Stimulated activated CD4-positive, alpha-beta T cell treated with anti-CD3 and anti-CD28 coated beads, TNF-alpha, amount 100 ng/mL, for 4 hours (primary cell): Measurements from ENCODE around the gene BMP3.
"Not testable (repeated sequence)": the region's sequence is repeated elsewhere in the genome, so short reads cannot be mapped to it uniquely, and the experiment has no call there.

Source experiments
- DNase-seq, 3 experiments: peaks; one replicate each; pipeline ENCODE4 v3.0.0-alpha.2; 2020; ENCODE audit warnings: low read depth in 3 of 3

The BMP3 gene

DNA sequence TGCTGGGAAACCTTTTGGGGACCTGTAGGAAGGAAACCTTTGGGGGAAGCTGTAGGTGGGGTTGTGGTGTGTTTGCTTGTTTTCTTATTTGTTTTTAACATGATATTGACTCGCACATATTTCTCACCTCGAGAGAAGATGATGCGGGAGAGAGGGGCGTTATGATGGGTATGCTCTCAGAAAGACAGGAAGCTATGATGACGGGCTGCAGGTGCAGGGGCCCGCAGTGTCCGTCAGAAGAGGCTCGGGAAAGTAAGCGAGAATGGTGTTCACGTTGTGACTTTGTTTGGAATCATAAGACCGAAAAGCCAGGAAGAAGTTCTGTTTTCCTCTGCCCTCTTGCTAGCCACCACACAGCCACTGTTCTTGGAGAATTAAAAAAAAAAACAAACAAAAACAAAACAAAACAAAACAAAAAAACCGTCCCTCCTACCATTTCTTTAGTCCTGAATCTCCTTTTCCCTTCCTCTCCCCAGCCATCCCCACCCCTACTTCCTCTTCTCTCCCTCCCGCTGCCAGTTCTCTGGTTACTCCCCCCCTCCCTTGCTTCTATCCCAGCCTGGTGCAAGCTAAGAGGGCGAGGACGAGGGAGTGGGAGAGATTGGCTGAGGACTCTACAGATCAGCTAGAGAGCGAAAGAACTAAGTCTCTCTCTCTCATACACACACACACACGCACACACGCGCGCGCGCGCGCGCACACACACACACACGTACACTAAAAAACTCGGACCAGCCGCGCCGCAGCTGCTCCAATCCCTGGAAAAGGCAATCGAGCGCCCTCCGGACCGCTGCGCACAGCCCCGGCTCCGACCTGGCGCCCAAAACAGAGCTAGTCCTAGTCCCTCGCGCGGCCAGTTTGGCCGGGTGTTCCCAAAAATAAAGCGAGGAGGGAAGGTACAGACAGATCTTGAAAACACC is at the start of gene BMP3:
Gene BMP3, plus strand, starts transcription at position 648 of the 920 bp plus-strand sequence. CDS start 577 bp downstream, outside the sequence.
- no peak for DNase-seq

- DNase-seq, result no peak
Measured at GRCh38 chr4:80986011-80986410, 44.5 kb upstream of the BMP3 start.

- DNase-seq, result no peak
Measured at GRCh38 chr4:80989921-80990544, 40.5 kb upstream of the BMP3 start.

DNA sequence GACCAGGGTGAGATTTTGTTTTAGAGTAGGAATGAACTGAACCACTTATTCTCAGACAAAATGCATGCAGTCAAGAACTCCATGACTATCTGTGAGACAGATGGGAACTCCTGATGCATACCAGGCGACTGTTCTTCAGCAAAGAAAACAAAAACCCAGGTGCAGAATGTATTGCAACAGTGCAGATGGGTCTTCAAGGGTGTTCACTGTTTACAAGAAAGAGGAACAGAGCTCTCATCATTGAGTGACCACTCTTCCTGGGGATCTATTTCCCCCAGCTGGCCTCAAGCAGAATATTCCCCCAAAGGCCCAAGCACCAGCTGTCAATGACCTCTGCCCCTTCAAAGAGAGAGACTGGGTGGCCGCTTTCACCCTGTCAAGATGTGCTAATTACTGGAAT is 39.7 kb upstream of the BMP3 start:
- DNase-seq, result no peak

DNA sequence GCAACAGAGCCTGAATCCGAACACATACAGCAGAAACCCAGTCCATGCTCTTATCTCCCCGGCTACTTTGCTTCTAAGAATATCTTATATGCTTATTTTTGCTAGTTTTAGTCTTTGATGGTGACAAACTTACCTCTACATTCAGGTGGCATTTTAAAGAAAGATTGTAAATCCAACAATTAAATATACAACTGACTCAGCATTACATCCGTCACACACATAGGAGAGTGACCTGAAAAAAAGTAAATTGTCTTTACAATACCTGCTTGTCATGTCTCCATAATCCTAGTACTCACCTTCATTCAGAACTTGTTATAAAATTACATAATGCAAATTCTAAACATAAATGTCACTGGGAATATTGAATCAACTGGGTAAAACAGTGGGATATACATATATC is 30.6 kb upstream of the BMP3 start:
- DNase-seq, result no peak

GRCh38 chr4:81003597-81004111 is 26.9 kb upstream of the BMP3 start:
- no peak for DNase-seq

DNA sequence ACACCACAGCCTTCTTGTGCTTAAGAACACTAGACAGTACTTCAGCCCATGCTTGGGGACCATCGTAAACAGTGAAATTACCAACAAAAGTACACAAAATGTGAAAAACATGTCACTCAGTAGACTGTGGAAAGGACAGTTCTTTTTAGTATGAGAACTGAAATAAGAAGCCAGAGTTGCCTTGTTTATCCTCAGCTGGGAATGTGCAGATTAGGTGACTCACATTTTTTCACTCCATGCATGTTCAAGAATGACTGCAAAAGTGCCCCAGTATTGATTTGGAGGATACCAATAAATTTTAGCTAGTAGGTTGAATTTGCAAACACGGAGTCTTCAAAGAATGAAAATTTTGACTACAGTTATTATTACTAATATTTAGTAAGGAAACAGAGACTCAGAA is 23.1 kb upstream of the BMP3 start:
- DNase-seq, result no peak

GRCh38 chr4:81016566-81016965 is 13.9 kb upstream of the BMP3 start:
- not testable (repeated sequence) for DNase-seq

GRCh38 chr4:81019006-81019405 is 11.5 kb upstream of the BMP3 start:
- no peak for DNase-seq

GRCh38 chr4:81021142-81021944 is 9.2 kb upstream of the BMP3 start:
- no peak for DNase-seq

DNA sequence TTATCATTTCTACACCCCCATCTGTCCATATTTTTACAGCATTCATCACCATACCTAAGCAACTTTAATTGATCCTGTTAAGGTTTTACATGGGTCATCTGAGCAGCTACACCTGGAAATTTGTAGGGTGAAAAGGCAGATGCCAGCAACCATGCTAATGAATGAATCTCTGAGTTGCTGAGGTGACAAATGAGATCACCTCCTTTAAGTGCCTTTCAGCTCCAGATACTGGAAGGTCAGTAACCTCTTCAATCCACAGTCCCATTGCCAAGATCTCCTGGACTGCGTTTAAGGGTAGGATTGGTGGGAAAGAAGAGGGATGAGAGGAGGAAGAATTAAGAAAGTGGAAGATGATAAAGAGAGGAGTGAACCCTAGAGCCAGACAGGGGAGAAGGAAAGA is 8.5 kb upstream of the BMP3 start:
- no peak for DNase-seq

- DNase-seq, result no peak
Measured at GRCh38 chr4:81023484-81023883, 7.0 kb upstream of the BMP3 start.

DNA sequence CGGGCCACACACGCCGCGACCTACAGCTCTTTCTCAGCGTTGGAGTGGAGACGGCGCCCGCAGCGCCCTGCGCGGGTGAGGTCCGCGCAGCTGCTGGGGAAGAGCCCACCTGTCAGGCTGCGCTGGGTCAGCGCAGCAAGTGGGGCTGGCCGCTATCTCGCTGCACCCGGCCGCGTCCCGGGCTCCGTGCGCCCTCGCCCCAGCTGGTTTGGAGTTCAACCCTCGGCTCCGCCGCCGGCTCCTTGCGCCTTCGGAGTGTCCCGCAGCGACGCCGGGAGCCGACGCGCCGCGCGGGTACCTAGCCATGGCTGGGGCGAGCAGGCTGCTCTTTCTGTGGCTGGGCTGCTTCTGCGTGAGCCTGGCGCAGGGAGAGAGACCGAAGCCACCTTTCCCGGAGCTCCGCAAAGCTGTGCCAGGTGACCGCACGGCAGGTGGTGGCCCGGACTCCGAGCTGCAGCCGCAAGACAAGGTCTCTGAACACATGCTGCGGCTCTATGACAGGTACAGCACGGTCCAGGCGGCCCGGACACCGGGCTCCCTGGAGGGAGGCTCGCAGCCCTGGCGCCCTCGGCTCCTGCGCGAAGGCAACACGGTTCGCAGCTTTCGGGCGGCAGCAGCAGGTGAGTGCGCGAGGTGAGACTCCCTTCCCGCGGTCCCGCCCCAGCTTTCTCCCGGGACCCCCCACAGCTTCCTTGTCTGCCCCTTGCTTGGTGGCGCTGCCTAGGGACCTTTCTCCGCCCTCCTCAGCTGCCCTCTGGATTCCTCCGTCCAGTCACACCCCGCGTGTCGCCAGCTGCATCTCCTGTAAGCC is 678 bp downstream of the BMP3 start:
- DNase-seq, result no peak

DNA sequence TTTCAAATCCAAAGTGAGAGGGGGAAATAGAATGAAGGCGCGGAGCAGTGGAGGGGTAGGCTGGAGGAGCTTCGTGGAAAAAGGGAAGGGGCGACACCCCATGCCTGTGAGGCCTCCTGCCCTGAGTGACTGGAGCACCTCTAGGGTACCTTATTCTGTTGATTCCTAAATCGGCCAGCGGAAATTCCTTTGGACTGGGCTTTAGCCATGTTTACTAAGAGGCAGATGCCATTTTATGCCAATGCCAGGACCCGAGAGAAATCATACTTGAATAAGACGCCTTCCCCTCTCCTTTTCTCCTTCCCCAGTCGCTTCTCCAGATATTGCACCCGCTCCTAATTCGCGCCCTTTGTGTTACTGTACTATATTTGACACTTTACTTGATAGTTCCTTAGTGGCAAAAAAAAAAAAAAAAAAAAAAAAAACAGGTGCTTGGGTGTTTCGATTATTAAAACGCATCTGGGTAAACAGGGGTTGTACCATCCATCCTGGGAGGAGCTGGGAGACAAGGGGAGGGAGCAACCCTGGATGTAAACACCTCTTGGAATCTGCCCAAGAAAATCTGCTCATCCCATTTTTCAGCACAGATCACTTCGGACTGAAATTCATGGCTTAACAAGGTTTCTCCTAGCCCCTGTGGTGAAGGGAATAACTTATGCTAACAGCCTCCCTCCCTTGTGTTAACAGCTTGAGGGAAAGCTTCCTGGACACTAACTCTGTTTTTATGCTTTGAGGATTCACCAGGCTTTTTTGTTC is 1.5 kb downstream of the BMP3 start:
- DNase-seq, result no peak

DNA sequence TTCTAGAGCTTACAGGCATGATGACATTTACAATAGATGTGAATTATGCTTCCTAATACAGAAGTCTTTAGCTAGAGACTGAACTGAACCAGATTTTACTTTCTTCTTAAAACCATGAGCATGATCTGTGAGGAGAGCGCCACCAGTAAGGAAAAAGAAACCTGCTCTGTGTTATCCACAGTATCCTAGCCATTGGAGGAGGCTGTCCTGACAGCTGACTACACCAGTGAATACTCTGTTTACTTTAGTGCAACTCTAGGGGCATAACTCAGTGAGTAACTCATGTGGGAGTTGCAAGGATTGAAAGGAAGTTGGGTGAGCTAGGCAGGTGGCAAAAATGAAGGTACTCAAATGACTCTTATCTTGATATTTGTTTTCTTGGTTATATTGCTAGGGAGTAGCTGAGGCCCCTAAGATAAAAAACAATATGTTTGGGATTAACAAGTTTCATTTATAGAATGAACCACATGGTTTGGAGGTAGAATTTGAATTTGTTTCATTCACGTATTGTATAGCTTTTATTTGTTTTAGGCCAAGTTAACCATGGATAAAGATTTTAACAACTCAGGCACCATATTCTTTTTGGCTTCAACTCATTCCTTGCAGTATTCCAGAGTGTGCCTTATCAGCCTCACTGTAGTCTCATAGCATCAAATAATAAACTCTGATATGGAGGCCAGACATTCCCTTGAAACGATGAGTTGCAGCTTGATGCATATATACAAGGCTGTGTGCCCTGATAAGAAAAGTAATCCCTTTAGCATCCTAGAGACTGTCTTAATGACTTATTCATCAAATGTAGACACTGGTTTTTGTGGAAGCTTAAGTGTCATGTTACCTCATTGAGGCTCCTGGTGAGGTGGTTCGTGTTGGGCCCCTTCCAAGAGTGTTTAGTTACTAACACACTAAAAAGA is 2.5 kb downstream of the BMP3 start:
- DNase-seq, result no peak

DNA sequence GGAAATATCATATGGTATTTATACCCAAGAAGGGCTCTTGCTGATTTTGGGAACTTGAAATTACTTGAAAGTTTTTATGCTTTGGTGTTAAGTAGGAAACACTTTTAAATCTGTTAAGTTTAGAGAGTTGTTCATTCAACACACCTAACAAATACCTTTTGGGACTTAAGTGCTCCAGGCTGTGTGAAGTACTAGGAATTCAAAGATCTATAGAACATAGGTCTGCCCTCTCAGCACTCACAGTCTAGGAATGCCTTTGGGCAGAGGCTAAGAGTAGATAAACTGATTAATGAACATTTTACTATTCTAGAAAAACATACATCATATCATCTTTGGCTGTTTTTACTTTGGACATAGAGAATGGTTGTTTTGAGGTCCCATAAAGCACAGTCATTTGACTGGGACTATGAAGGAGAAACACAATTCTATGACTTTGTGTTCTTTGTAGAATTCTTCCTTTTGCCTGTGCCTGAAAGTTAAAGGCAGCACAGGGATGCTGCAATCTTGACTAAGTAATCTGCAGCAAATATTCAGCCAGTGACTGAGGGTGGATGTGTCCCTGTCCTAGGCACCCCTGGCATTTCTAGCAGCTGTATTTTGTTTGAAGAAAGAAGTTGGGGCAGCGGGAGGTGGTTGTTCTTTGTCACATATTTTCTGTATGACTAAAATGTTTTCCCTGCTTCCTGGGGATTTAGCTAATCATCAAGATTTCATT is 8.3 kb downstream of the BMP3 start:
- DNase-seq, result no peak

DNA sequence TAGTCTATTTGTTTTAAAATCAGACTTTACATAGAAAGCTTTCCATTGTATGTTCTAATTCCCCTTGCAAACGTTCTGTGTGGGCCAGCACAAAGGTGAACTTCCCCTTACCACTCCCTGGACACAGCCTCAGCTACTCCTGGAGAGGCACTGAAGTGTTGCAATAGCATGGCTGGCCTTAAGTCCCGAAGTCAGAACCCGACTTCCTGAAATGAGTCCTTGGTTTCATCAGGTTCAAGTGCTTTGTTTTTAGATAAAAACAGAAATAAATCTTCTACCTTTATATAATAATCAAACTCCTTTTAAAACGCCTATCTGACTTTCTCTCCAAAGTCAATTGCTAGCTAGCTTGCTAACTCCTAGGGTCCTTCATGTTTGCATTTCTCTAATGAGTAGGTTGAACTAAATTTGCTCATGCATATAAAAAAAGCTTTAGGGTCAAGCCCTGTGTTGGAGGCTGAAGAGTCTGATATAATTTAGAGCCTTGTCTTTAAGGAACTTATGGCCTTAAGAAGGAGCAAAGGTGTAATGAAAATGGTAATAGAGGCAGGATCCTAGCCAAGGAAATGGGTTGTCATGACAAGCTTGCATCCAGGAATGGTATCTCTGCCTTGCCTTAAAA is 9.0 kb downstream of the BMP3 start:
- no peak for DNase-seq

- DNase-seq, result no peak
Measured at GRCh38 chr4:81040012-81040659, 9.6 kb downstream of the BMP3 start.
